ENCODE results near the gene SMIM35. TPM values are rescaled to one million over a fixed set of nuclear protein-coding genes. Genes with fewer than 3 reads are reported as not detected.

SMIM35 gene
- total RNA-seq, 4 donors from 2014 or later = not detected

DNA sequence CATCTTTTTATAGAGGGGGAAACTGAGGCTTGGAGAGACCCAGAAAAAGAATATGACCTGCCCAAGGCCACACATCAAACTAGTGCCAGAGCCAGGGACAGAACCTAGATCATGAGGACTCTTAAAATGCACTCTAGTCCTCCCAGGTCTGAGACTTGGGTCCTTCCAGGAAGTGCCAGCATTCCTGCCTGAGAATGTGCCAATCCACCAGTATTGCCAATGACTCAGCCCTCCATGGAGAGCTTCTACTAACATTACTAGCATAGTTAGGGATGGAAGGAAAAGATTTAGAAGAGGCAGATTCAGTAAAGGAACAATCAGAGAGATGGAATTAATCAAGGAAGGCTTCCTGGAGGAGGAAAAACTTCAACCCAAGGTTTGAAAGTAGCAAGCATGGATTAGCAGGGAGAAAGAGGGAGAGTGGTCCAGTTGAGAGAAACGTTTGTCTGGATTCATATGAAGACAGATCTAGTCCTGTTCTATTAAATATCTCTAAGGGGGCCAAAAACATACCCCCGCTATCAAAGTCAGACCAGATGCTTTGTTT lies 20.1 kb upstream of the SMIM35 start:
- TF ChIP-seq POLR2A (IDR thresholded peaks at IDR 0.05) = no peak
- TF ChIP-seq, protein P1, sequence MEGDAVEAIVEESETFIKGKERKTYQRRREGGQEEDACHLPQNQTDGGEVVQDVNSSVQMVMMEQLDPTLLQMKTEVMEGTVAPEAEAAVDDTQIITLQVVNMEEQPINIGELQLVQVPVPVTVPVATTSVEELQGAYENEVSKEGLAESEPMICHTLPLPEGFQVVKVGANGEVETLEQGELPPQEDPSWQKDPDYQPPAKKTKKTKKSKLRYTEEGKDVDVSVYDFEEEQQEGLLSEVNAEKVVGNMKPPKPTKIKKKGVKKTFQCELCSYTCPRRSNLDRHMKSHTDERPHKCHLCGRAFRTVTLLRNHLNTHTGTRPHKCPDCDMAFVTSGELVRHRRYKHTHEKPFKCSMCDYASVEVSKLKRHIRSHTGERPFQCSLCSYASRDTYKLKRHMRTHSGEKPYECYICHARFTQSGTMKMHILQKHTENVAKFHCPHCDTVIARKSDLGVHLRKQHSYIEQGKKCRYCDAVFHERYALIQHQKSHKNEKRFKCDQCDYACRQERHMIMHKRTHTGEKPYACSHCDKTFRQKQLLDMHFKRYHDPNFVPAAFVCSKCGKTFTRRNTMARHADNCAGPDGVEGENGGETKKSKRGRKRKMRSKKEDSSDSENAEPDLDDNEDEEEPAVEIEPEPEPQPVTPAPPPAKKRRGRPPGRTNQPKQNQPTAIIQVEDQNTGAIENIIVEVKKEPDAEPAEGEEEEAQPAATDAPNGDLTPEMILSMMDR (IDR thresholded peaks at IDR 0.05) = no peak
- intact Hi-C loops (cut with DNase I; ENCODE audit: low total_unique reads) = no loop called here
- WGBS, 2 donors = 85% methylated on average over 2 of the region's 2 CpGs
- no peak overlapping the region for H3K4me3 ChIP-seq (ENCODE audit: low read depth, poor library complexity, severe bottlenecking)
- no peak for DNase-seq (ENCODE audit: low spot score in 2 of 2)

DNA sequence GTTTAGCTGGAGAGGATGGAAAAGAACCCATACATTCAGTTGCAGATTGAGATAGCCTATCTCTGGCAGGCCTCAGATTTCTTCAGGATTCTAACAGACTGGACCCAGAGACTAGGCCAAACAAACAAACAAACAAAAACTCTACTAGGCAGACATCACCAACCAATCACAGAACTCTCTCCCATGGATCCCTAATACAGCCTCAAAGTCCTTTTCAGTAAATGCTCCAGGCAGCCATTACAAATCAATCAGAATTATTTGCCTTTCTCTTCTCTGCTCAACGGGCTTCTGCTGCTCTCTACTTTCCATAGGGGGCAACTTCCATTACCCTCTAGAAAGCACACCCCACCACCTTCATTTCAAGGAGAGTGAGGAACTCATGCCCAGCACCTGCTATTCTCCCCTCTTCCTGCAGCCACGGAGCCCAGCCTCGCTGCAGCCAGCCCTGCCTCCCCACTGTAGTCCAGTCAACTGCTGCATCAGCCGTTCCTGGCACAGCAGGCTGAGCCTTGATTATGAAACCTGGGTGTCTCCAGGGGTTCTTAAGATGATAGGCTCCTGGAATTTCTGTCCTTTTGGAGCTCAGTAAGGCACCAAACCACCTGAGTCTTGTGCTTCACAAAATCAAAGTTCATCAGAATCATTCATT lies 19.0 kb upstream of the SMIM35 start:
- TF ChIP-seq, protein P1 (IDR thresholded peaks at IDR 0.05) = no peak
- TF ChIP-seq POLR2A (IDR thresholded peaks at IDR 0.05) = no peak
- intact Hi-C loops (cut with DNase I; ENCODE audit: low total_unique reads) = no loop called here
- DNase-seq (ENCODE audit: low spot score in 2 of 2) = no peak
- 65 to 79% methylated on average over 4 of the region's 4 CpGs for WGBS, 2 donors
- H3K4me3 ChIP-seq (ENCODE audit: low read depth, poor library complexity, severe bottlenecking) = no peak overlapping the region

DNA sequence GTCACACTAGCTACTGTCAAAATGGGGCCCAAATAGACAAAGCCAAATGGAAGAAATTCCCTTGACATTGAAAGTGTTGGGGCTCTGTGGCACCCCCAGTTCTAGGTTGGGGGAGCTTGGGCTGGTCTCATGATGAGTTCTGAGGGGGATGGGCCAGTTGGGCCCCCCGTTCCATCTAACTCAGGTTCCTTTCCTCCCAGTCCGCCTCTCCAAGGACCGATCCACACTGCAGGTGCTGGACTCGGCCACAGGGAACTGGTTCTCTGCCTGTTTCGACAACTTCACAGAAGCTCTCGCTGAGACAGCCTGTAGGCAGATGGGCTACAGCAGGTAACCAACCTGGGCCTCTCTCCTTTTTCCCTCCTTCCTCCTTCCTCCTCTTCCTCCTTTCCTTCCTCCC lies 17.7 kb upstream of the SMIM35 start:
- 91 to 92% methylated on average over 6 of the region's 6 CpGs for WGBS, 2 donors
- DNase-seq (ENCODE audit: low spot score in 2 of 2) = no peak

DNA sequence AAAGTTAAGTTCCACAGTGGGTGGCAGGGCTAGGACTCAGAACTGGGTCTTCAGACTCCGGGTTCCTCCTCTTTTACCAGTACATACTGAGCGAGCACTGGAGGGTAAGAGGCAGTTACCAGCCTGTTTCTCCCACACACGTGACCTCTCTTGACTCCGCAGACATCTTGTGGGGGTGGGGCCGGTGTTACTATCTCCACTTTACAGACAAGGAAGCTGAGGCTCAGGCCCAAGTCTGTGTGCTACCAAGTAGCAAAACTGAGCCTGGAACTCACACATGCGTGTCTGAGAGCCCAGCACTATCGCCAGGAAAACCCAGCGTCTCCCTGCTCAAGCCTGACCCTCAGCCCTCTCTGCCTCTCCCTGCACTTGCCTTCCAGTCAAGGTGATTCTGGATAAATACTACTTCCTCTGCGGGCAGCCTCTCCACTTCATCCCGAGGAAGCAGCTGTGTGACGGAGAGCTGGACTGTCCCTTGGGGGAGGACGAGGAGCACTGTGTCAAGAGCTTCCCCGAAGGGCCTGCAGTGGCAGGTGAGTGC lies 16.0 kb upstream of the SMIM35 start:
- DNase-seq (ENCODE audit: low spot score in 2 of 2) = no peak
- TF ChIP-seq, protein P1 (IDR thresholded peaks at IDR 0.05) = no peak
- no peak for TF ChIP-seq POLR2A (IDR thresholded peaks at IDR 0.05)
- WGBS, 2 donors = 79 to 82% methylated on average over 13 of the region's 13 CpGs
- H3K4me3 ChIP-seq (ENCODE audit: low read depth, poor library complexity, severe bottlenecking) = no peak overlapping the region
- intact Hi-C loops (cut with DNase I; ENCODE audit: low total_unique reads) = no loop called here

More for the DNA sequence above, 17.7 kb upstream of the SMIM35 start:
- no peak overlapping the region for H3K4me3 ChIP-seq (ENCODE audit: low read depth, poor library complexity, severe bottlenecking)
- TF ChIP-seq, protein P1 (IDR thresholded peaks at IDR 0.05) = no peak
- no peak for TF ChIP-seq POLR2A (IDR thresholded peaks at IDR 0.05)
- intact Hi-C loops (cut with DNase I; ENCODE audit: low total_unique reads) = no loop called here

DNA sequence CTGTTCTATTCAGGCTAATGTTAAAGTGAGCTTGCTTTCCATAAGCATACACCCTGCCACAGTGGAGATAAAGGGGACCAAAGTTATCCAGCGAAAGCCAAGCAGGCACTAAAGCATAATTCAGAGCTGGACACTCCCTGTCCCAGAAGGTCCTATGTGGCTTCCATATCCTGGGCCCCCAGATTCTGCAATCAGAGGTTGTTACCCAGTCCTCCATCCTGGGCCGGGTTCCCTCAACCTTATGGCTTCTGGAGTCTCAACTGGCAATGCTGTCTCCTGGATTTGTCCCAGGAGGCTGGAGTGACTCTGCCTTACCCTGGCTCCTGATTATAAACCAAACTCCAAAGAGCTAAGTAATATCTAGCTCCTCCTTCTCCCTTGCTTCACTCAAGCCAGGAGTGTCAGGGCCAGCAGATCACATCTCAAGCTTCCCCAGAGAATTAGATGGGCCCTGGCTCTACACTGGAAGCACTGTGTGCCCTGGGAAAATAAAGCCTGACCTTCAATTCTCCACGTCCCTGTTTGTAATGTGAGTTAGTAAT lies 14.0 kb upstream of the SMIM35 start:
- WGBS, 2 donors = 64 to 67% methylated on average over 3 of the region's 3 CpGs
- intact Hi-C loops (cut with DNase I; ENCODE audit: low total_unique reads) = no loop called here
- TF ChIP-seq, protein P1 (IDR thresholded peaks at IDR 0.05) = no peak
- no peak overlapping the region for H3K4me3 ChIP-seq (ENCODE audit: low read depth, poor library complexity, severe bottlenecking)
- DNase-seq (ENCODE audit: low spot score in 2 of 2) = no peak
